ENCODE results near the gene USP31.

The USP31 gene

GRCh38 chr16:23059433-23059832 is 89.8 kb downstream of the USP31 start:
- DNase-seq (ENCODE audit: low spot score) = no peak

GRCh38 chr16:23058576-23058975 is 90.7 kb downstream of the USP31 start:
- DNase-seq (ENCODE audit: low spot score) = no peak

- no peak for DNase-seq (ENCODE audit: low spot score)
These were observed 92.1 kb downstream of the USP31 start for GRCh38 chr16:23057013-23057596.

GRCh38 chr16:23055481-23055880 is 93.8 kb downstream of the USP31 start:
- DNase-seq (ENCODE audit: low spot score) = no peak

GRCh38 chr16:23052908-23053580 is 96.2 kb downstream of the USP31 start:
- no peak for DNase-seq (ENCODE audit: low spot score)

GRCh38 chr16:23052221-23052620 is 97.0 kb downstream of the USP31 start:
- no peak for DNase-seq (ENCODE audit: low spot score)

GRCh38 chr16:23051587-23051986 is 97.7 kb downstream of the USP31 start:
- no peak for DNase-seq (ENCODE audit: low spot score)

- DNase-seq (ENCODE audit: low spot score) = no peak
These were observed 101.1 kb downstream of the USP31 start for GRCh38 chr16:23048164-23048563.

- DNase-seq (ENCODE audit: low spot score) = no peak
These were observed 104.2 kb downstream of the USP31 start for GRCh38 chr16:23045025-23045424.

GRCh38 chr16:23040246-23040645 is 109.0 kb downstream of the USP31 start:
- no peak for DNase-seq (ENCODE audit: low spot score)

GRCh38 chr16:23039118-23039517 is 110.1 kb downstream of the USP31 start:
- no peak for DNase-seq (ENCODE audit: low spot score)

- DNase-seq (ENCODE audit: low spot score) = no peak
These were observed 114.0 kb downstream of the USP31 start for GRCh38 chr16:23035240-23035639.

GRCh38 chr16:23031508-23032098 is 117.6 kb downstream of the USP31 start:
- no peak for DNase-seq (ENCODE audit: low spot score)

- no peak for DNase-seq (ENCODE audit: low spot score)
These were observed 119.4 kb downstream of the USP31 start for GRCh38 chr16:23029733-23030420.

- DNase-seq (ENCODE audit: low spot score) = no peak
These were observed 121.9 kb downstream of the USP31 start for GRCh38 chr16:23027386-23027785.

- peak; percentile 20 for DNase-seq (ENCODE audit: low spot score)
These were observed 122.4 kb downstream of the USP31 start for GRCh38 chr16:23026784-23027362.

GRCh38 chr16:23025692-23026307 is 123.5 kb downstream of the USP31 start:
- DNase-seq (ENCODE audit: low spot score) = no peak

- DNase-seq (ENCODE audit: low spot score) = no peak
These were observed 125.2 kb downstream of the USP31 start for GRCh38 chr16:23024044-23024443.

GRCh38 chr16:23020084-23020483 is 129.2 kb downstream of the USP31 start:
- no peak for DNase-seq (ENCODE audit: low spot score)

- no peak for DNase-seq (ENCODE audit: low spot score)
These were observed 132.9 kb downstream of the USP31 start for GRCh38 chr16:23016368-23016767.

GRCh38 chr16:23015580-23015979 is 133.7 kb downstream of the USP31 start:
- DNase-seq (ENCODE audit: low spot score) = no peak

- DNase-seq (ENCODE audit: low spot score) = no peak
These were observed 134.7 kb downstream of the USP31 start for GRCh38 chr16:23014592-23014991.
